ENCODE results near the gene OR13C9.
A peak's percentile ranks its signal among the peaks of the same experiment; 100 is the strongest.
"Not testable (repeated sequence)": the region's sequence is repeated elsewhere in the genome, so short reads cannot be mapped to it uniquely, and the experiment has no call there.

Gene OR13C9

DNA sequence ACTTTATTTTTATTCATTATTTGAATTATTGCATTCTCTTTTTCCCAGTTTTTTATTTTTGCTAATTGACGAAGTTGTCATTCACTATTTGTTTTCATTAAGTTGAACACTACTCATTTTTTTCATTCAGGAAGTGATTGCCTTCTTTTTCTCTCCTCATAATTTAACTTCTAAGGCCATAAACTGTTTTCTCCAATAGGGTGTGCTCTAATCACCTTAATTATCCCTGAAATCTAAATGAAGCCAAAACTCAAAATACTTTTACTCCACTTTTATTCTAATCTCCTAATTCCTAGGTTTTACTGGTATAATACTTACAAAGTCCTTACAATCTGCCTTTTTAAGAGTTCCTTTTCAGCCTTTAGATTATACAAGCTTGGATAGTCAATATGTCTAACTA, 9.7 kb downstream of the OR13C9 start:
- TF ChIP-seq, protein P1, sequence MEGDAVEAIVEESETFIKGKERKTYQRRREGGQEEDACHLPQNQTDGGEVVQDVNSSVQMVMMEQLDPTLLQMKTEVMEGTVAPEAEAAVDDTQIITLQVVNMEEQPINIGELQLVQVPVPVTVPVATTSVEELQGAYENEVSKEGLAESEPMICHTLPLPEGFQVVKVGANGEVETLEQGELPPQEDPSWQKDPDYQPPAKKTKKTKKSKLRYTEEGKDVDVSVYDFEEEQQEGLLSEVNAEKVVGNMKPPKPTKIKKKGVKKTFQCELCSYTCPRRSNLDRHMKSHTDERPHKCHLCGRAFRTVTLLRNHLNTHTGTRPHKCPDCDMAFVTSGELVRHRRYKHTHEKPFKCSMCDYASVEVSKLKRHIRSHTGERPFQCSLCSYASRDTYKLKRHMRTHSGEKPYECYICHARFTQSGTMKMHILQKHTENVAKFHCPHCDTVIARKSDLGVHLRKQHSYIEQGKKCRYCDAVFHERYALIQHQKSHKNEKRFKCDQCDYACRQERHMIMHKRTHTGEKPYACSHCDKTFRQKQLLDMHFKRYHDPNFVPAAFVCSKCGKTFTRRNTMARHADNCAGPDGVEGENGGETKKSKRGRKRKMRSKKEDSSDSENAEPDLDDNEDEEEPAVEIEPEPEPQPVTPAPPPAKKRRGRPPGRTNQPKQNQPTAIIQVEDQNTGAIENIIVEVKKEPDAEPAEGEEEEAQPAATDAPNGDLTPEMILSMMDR (IDR thresholded peaks at IDR 0.05; ENCODE audit: control insufficient read depth, extremely low read depth, insufficient read depth), result peak; percentile 40
- no peak for DNase-seq (ENCODE audit: low read depth)

DNA sequence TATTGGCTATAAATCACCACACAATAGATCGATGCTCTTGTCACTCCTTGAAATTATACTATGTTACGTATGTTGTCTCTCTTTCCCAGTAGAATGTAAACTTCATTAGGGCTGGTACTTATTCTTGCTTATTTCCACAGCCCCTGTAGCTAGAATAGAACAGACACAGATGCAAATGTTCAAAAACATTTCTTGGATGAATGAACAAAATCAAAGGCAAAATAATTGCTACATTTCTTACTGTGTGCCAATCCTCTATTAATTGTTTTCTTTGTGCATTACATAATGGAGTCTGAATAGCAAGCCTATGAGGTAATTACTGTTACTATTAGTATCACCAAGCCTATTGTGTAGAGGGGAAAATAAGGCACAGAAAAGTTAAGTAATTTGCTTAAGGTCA, 11.9 kb downstream of the OR13C9 start:
- H3K4me3 ChIP-seq (ENCODE audit: low read depth, low read length), result no peak overlapping the region
- TF ChIP-seq, protein P1 (IDR thresholded peaks at IDR 0.05; ENCODE audit: control insufficient read depth, extremely low read depth, insufficient read depth), result no peak
- DNase-seq (ENCODE audit: low read depth), result no peak

More for the DNA sequence above, 9.7 kb downstream of the OR13C9 start:
- no peak overlapping the region for H3K4me3 ChIP-seq (ENCODE audit: low read depth, low read length)

DNA sequence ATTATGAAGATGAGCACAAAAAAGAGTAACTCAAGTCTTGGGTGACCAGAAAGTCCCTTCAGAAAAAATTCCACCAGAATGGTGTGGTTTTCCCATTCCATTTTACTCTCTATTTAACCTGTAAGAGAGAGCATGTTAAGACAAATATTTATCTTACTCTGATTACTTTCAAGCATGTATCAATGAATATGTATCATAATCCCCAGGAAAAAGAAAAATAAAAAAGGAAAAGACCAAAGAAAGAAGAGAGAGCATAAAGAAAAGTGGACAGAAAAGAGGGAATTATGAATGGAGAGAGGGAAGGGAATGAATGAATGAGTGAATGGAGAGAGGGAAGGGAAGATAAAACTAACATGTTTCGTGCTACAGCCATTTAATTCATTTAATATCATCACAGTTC, 12.5 kb downstream of the OR13C9 start, which contains the start of gene OR13C2:
OR13C2 (minus strand) TSS at position 101 of the 400 bp plus-strand sequence; CDS start at position 101, 0 bp downstream.
- not testable (repeated sequence) for DNase-seq (ENCODE audit: low read depth); H3K4me3 ChIP-seq (ENCODE audit: low read depth, low read length)

DNA sequence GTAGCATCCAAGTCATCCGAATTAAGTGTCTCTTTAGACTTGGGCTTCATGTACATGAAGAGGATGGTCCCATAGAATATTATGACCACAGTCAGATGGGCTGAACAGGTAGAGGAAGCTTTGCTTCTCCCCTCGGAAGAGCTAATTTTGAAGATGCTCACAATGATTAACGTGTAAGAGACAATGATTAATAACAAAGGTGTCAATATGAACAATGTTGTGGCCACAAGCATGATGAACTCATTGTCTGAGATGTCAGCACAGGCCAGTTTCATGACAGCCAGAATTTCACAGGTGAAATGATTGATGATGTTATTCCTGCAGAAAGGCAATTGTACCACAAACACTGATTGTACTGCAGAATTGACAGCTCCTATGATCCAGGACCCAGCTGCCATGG, 13.2 kb downstream of the OR13C9 start:
- no peak overlapping the region for H3K4me3 ChIP-seq (ENCODE audit: low read depth, low read length)
- TF ChIP-seq, protein P1 (IDR thresholded peaks at IDR 0.05; ENCODE audit: control insufficient read depth, extremely low read depth, insufficient read depth), result no peak
- no peak for DNase-seq (ENCODE audit: low read depth)

DNA sequence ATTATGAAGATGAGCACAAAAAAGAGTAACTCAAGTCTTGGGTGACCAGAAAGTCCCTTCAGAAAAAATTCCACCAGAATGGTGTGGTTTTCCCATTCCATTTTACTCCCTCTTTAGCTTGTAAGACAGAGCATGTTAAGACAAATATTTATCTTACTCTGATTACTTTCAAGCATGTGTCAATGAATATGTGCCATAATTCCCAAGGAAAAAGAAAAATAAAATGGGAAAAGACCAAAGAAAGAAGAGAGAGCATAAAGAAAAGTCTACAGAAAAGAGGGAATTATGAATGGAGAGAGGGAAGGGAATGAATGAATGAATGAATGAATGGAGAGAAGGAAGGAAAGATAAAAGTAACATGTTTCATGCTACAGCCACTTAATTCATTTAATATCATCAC, 18.7 kb downstream of the OR13C9 start, which contains the start of gene OR13C5:
OR13C5 (minus strand) TSS at position 101 of the 400 bp plus-strand sequence; CDS start at position 101, 0 bp downstream.
- not testable (repeated sequence) for H3K4me3 ChIP-seq (ENCODE audit: low read depth, low read length); DNase-seq (ENCODE audit: low read depth)

DNA sequence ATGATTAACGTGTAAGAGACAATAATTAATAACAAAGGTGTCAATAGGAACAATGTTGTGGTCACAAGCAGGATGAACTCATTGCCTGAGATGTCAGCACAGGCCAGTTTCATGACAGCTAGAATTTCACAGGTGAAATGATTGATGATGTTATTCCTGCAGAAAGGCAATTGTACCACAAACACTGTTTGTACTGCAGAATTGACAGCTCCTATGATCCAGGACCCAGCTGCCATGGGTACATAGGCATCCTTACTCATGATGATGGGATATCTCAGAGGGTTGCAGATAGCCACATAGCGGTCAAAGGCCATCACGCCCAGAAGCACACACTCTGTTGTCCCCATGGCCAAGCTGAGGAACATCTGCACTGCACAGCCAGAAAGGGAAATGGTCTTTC, 19.3 kb downstream of the OR13C9 start:
- not testable (repeated sequence) for DNase-seq (ENCODE audit: low read depth); H3K4me3 ChIP-seq (ENCODE audit: low read depth, low read length)

DNA sequence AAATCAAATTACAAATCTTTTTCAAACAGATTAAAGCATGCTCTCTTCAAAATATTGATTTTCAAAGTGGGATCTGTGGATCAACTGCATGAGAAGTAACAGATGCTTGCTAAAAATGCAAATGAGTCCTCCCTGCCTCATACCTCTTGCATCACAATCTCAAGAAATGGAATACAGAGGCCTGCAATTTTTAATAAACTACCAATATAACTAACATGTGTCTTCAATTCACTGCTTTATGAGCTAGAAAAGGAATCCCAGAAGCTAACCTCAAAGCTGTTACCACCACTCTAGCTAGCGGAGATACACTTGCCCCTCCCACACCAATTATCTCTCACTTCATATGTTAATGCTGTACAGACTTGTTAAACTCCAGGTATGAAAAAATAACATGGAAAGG, 28.4 kb downstream of the OR13C9 start:
- no peak overlapping the region for H3K4me3 ChIP-seq (ENCODE audit: low read depth, low read length)
- TF ChIP-seq, protein P1 (IDR thresholded peaks at IDR 0.05; ENCODE audit: control insufficient read depth, extremely low read depth, insufficient read depth), result no peak
- DNase-seq (ENCODE audit: low read depth), result no peak

DNA sequence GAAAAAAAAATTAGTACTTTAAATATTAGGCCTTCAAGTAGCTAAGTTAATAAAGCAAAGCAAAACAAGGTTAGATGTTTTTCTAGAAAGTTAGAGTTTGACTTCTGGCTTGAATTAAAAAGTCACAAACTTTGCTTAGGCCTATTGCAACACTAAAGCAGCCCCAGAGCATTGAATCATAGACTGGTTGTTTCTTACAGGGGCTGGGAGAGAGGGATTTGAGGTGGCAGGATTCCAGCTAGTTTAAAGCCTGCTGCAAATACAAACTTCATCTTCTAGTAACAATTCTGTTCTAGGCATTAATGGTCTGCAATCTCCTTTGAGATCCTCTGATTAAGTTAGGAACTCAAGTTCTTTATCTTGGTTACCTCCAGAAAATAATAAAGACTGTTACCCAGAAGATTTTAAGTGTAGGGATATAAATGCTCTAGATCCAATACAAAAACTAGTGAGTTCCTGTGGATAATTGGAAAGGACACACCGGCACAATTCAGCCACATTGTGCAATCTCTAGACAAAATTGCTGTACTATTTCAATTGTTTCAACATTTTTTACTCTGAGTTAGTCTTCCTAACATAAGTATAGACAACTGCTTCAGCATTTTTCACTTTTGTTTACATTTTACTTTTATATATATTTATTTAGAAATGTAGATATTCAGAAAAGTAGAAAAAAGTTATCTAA, 31.4 kb downstream of the OR13C9 start:
- no peak overlapping the region for H3K4me3 ChIP-seq (ENCODE audit: low read depth, low read length)
- DNase-seq (ENCODE audit: low read depth), result no peak
- TF ChIP-seq, protein P1 (IDR thresholded peaks at IDR 0.05; ENCODE audit: control insufficient read depth, extremely low read depth, insufficient read depth), result no peak

Data from LNCaP clone FGC (cell line).